Skeletal muscle tissue (tissue), 4 donors: ENCODE results near the gene FAM32A. TPM values are rescaled to one million over a fixed set of nuclear protein-coding genes. Genes with fewer than 3 reads are reported as not detected.

Experiments used
- H3K27ac ChIP-seq: one replicate; pipeline ENCODE4 v1.7.0; 2013; ENCODE audit warnings: mild to moderate bottlenecking, low read depth, low read length, inconsistent platforms
- H3K27me3 ChIP-seq, 3 donors: one replicate each; pipeline ENCODE4 v1.7.0; 2013; ENCODE audit warnings: low read length in 3 of 3; ENCODE audit not compliant: control insufficient read depth in 3 of 3, insufficient read depth in 3 of 3
- H3K36me3 ChIP-seq, 3 donors: one replicate each; pipeline ENCODE4 v1.7.0; 2013; ENCODE audit warnings: low read length in 3 of 3; ENCODE audit not compliant: control insufficient read depth in 3 of 3, insufficient read depth in 3 of 3
- H3K4me1 ChIP-seq, 3 donors: one replicate each; pipeline ENCODE4 v1.7.0; 2013; ENCODE audit warnings: low read length in 3 of 3, mild to moderate bottlenecking in 3 of 3; ENCODE audit not compliant: control insufficient read depth in 3 of 3, insufficient read depth in 3 of 3
- H3K4me3 ChIP-seq, 3 donors: one replicate each; pipeline ENCODE4 v1.7.0; 2013; ENCODE audit warnings: low read length in 3 of 3
- H3K9ac ChIP-seq, 3 donors: one replicate each; pipeline ENCODE4 v1.7.0; 2013; ENCODE audit warnings: low read length in 3 of 3, mild to moderate bottlenecking in 3 of 3, moderate library complexity in 2 of 3, low read depth in 1 of 3
- H3K9me3 ChIP-seq, 3 donors: one replicate each; pipeline ENCODE4 v1.7.0; 2013; ENCODE audit warnings: low read length in 3 of 3; ENCODE audit not compliant: control insufficient read depth in 3 of 3
- total RNA-seq: library from RNA; depleted of rRNA; stranded (reverse); fragments of >200 nt; gene quantifications from one replicate; pipeline ENCODE4 v1.2.3, GENCODE V29; 2014
- donor health status: Osteomylitis.

Gene FAM32A
- total RNA-seq, 1 donor from 2014 or later, result 54.3 TPM

DNA sequence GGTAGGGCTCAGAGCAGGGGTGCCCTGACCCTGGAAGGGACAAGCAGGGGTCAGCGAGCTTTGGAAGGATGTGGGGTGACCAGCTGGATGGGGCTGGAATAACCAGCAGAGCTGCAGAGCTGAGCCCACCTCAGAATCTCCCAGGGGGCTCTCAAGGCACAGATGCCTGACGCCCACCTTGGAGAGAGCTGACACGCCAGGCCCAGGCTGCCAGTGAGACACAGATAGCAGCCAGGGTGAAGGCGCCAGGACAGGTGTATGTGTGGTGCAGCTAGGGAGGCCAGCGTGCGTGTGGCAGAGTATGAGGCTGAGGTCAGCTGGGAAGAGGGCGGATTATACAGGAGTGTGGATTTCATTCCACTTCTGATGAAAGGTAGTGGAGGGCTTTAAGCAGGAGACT lies 21.4 kb downstream of the FAM32A start:
- Histone ChIP-seq H3K4me3 (no peak overlapping the region), H3K9me3 (no peaks in the 10 kb centered on the region), H3K27ac (no peak overlapping the region), H3K36me3 (peaks cover 53 to 58% (median 57%) of the 10 kb centered on the region in 3 donors), H3K9ac (no peak overlapping the region), H3K4me1 (peaks cover 6 to 10% (median 7%) of the 10 kb centered on the region in 3 donors), H3K27me3 (no peaks in the 10 kb centered on the region)

DNA sequence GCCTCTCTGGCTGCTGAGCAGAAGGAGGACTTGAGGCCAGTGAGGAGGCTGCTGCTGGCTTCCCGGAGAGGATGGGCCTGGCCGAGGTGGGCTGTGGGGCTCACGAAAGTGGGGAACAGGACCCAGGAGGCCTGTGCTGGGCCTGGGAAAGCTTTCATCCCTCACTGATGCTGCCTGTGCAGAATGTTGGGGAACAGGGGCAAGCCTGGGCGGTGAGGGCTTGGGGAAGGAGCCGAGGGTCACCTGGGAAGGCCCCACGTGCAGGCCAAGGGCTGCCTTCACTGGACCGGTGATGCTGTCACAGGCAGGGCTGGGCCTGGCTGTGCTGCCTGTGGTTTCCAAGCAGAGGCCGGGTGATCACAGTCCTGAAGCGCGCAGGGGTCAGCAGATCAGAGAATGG lies 21.9 kb downstream of the FAM32A start:
- no peaks in the 10 kb centered on the region for H3K27me3 ChIP-seq
- H3K27ac ChIP-seq, result no peak overlapping the region
- H3K9me3 ChIP-seq, result no peaks in the 10 kb centered on the region
- H3K36me3 ChIP-seq, result peaks cover 53 to 58% (median 53%) of the 10 kb centered on the region in 3 donors
- peaks cover 6 to 10% (median 7%) of the 10 kb centered on the region in 3 donors for H3K4me1 ChIP-seq
- no peak overlapping the region for H3K9ac ChIP-seq
- no peak overlapping the region for H3K4me3 ChIP-seq

DNA sequence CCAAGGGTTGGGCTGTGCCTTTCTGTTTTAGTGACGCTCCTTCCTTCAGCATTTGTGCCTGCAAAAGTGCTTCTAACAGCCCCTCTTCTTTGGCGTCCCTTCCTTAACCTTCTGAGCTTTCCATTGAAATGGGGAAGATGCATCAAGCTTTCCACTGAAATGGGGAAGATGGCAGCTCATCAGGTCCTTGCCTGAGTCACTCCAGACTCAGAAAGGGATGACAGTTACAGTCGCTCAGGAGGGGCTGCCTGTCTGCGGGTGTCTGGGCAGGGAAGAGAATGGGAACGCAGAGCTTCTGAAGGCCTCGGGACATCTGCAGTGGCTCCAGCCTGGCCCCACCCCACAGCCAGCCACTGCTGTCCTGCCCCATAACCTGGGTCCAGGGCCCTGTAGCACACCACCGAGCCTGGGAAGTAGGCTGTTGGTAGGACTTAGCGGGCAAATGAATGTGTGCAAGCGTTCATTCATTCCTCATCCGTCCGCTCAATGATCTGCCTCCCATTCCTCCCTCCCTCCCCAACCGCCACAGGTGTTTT lies 22.3 kb downstream of the FAM32A start:
- Histone ChIP-seq H3K27ac (no peak overlapping the region), H3K9me3 (no peaks in the 10 kb centered on the region), H3K4me3 (no peak overlapping the region), H3K4me1 (peaks cover 6 to 10% (median 7%) of the 10 kb centered on the region in 3 donors), H3K36me3 (peaks cover 49 to 55% (median 50%) of the 10 kb centered on the region in 3 donors), H3K9ac (no peak overlapping the region), H3K27me3 (no peaks in the 10 kb centered on the region)

DNA sequence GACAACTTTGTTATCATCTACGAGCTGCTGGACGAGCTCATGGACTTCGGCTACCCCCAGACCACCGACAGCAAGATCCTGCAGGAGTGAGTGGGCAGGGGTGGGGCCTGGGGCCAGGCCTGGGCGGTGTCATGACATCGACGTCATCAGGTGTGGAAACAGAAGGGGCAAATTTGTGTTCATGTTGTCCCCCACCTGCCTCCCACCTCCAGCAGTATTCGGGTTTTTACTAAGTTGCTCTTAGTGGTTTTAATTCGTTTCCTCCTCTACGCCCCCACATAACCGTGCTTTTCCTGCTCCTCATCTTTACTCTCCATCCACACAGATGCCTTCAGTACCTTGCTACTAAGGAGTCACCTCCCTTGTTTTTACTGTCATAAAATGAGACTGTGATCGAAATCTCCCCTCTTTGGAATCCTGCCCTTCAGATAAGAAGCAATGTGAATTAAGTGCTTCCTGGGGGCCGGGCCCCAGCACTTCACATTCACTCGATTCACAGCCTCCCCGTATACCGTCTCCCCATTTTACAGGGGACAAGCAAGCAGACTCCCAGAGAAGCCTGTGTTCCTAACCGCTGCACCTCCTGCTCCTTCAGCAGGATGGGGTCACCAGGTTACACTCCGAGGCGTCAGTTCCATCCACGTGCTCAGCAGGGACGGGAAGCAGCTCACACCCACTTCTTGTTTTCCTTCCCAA lies 23.0 kb downstream of the FAM32A start:
- H3K27me3 ChIP-seq, result no peaks in the 10 kb centered on the region
- no peak overlapping the region for H3K4me3 ChIP-seq
- peaks cover 43 to 49% (median 46%) of the 10 kb centered on the region in 3 donors for H3K36me3 ChIP-seq
- H3K4me1 ChIP-seq, result peaks cover 6 to 10% (median 7%) of the 10 kb centered on the region in 3 donors
- H3K9me3 ChIP-seq, result no peaks in the 10 kb centered on the region
- no peak overlapping the region for H3K9ac ChIP-seq
- no peak overlapping the region for H3K27ac ChIP-seq

DNA sequence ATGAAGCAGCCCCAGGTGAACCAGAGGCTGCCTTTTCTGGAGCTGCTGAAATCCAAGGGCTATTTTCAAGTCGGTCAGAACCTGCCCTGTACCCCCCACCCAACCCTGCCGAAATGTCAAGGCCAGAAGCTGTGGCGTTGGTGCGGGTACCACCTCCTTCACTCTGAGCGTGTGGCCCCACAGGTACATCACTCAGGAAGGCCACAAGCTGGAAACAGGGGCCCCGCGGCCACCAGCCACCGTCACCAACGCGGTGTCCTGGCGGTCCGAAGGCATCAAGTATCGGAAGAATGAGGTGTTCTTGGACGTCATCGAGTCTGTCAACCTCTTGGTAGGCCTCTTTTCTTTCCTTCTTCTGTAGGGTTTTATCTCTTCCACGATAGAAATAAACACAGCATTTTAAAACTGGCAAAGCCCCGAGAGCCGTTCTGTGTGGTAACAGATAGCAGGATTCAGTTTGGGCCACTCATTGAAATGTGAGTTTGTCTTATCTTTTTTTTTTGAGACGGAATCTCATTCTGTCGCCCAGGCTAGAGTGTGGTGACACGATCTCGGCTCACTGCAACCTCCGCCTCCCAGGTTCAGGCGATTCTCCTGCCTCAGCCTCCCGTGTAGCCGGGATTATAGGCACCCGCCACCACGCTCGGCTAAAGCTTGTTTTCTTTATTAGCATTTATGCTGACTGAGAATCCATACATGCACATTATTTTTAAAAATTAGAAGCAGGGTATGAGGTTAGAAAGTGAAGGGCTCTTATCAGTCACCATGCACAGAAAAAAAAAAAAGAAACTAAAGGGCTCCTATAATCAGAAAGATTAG lies 23.8 kb downstream of the FAM32A start:
- Histone ChIP-seq H3K9ac (no peak overlapping the region), H3K9me3 (no peaks in the 10 kb centered on the region), H3K4me3 (no peak overlapping the region), H3K36me3 (peaks cover 37 to 43% (median 40%) of the 10 kb centered on the region in 3 donors), H3K27ac (no peak overlapping the region), H3K27me3 (no peaks in the 10 kb centered on the region), H3K4me1 (peaks cover 6 to 10% (median 7%) of the 10 kb centered on the region in 3 donors)

DNA sequence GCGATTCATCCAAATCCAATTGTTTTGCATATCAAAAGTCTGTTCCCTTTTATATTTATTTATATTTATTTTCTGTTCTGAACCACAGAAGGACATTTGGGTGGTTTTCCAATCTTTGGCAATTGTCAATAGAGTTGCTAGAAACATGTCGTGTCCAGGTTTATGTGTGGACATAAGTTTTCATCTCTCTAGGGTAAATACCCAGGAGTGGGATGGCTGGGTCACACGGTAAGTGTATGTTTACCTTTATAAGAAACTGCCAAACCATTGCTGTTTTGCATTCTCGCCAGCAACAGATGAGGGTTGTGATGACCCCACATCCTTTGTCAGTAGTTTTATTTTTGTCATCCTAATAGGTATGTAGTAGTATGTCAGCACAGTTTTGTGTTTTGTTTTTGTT lies 25.0 kb downstream of the FAM32A start:
- no peaks in the 10 kb centered on the region for H3K27me3 ChIP-seq
- H3K9me3 ChIP-seq, result no peaks in the 10 kb centered on the region
- no peak overlapping the region for H3K4me3 ChIP-seq
- H3K36me3 ChIP-seq, result peaks cover 33 to 42% (median 37%) of the 10 kb centered on the region in 3 donors
- no peak overlapping the region for H3K9ac ChIP-seq
- H3K4me1 ChIP-seq, result peaks cover 6 to 10% (median 7%) of the 10 kb centered on the region in 3 donors
- H3K27ac ChIP-seq, result no peak overlapping the region

DNA sequence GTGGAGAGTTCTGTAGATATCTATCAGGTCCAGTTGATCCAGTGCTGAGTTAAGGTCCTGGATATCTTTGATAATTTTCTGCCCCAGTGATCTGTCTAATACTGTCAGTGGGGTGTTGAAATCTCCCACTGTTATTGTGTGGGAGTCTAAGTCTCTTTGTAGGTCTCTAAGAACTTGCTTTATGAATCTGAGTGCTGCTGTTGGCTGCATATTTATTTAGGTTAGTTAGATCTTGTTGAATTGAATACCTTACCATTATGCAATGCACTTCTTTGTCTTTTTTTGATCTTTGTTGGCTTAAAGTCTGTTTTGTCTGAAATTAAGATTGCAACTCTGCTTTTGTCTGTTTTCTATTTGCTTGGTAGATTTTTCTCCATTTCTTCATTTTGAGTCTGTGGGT lies 27.9 kb downstream of the FAM32A start:
- Histone ChIP-seq H3K4me3 (no peak overlapping the region), H3K36me3 (peaks cover 21 to 38% (median 29%) of the 10 kb centered on the region in 3 donors), H3K27me3 (no peaks in the 10 kb centered on the region), H3K27ac (no peak overlapping the region), H3K9me3 (no peaks in the 10 kb centered on the region), H3K4me1 (peaks cover 0 to 5% (median 3%) of the 10 kb centered on the region in 3 donors), H3K9ac (no peak overlapping the region)

DNA sequence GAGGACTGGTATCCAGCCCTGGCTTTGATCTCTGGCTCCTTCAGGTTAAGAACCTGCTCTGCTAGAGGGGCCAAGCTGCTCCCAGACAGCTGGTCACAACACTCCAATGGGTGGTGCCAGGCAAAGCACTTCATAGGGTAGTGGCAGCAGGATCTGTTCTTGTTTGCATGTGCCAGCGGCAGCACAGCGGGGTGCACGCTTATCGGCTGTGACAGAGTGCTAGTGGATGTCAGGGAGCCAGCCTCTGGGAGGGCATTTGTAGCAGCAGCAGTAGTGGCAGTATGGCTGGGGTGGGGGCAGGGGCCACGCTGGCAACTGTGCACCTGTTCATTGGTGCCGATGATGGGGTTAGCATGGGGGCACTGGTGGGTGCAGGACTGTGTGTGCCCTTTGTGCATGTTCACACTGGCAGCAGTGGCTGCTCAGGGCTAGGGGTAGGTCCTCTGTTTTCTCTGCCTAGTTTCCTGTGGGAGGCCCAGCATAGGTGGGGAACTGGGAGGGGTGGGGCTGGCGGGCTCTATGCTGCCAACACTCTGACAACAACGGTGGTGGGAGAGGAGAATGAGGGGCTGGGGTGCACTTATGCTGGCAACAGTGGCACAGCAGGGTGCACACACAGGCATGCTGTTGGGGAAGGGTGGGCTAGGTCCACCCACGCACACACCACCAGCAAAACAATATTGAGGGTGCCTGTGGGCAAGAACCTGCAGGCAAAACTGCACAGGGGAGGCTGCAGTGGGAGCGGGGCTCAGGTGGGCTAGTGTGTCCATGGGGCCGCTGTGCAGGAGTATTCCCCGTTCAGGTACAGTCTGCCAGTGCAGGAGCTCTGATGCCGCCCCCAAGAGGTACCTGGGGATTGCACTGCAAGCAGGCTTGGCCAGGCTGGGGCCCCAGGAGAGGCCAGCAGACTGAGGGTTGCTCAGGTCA lies 31.8 kb downstream of the FAM32A start:
- H3K4me1 ChIP-seq, result peaks cover 0 to 5% (median 3%) of the 10 kb centered on the region in 3 donors
- H3K36me3 ChIP-seq, result peaks cover 11 to 32% (median 19%) of the 10 kb centered on the region in 3 donors
- no peaks in the 10 kb centered on the region for H3K27me3 ChIP-seq
- peaks cover 3 to 13% (median 5%) of the 10 kb centered on the region in 3 donors for H3K9me3 ChIP-seq
- H3K27ac ChIP-seq, result no peak overlapping the region
- no peak overlapping the region for H3K4me3 ChIP-seq
- H3K9ac ChIP-seq, result no peak overlapping the region

DNA sequence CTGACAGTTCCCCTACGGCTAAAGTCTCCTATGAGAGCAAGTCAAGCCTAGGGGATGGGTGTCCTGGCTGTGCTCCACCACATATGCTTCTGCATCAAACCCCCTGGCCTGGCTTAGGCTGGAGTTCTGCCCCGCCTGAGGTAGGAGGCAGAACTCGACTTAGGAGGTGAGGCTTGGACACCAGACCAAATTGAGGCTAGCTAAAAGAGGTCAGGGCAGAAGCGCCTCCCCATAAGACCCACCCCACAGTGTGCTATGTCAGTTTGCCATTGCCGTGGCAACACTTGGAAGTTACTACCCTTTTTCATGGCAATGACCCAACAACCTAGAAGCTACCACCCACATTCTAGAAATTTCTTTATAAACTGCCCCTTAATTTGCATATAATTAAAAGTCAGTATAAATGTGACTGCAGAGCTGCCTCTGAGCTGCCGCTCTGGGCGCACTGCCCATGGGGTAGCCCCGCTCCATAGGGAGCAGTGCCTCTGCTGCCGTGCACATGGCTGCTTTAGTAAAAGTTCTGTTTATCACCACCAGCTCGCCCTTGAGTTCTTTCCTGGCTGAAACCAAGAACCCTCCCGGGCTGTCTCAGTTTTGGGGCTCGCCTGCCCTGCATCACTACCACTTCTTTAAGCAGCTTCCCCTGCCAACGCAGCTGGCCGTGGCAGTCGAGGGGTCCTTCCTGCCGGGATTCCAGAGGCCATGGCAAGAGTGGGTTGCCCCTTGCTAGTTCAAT lies 32.7 kb downstream of the FAM32A start:
- no peak overlapping the region for H3K27ac ChIP-seq
- H3K36me3 ChIP-seq, result peaks cover 11 to 32% (median 28%) of the 10 kb centered on the region in 3 donors
- H3K4me1 ChIP-seq, result peaks cover 0 to 5% (median 3%) of the 10 kb centered on the region in 3 donors
- H3K4me3 ChIP-seq, result no peak overlapping the region
- no peaks in the 10 kb centered on the region for H3K27me3 ChIP-seq
- H3K9me3 ChIP-seq, result peaks cover 3 to 13% (median 5%) of the 10 kb centered on the region in 3 donors
- no peak overlapping the region for H3K9ac ChIP-seq
